Psoas muscle (tissue), 8 donors: ENCODE results near the gene FCAMR. TPM values are rescaled to one million over a fixed set of nuclear protein-coding genes. Genes with fewer than 3 reads are reported as not detected.

Source experiments
- ATAC-seq, 4 donors: fragments of 200-7000 bp; cut with Tn5 transposase; one replicate each; pipeline ENCODE4 v1.9.1; 2020; ENCODE audit warnings: moderate library complexity in 3 of 4, mild to moderate bottlenecking in 2 of 4
- DNase-seq, 2 donors: peaks; one replicate each; pipeline ENCODE4 v3.0.0-alpha.2; 2020
- H3K27ac ChIP-seq: fragments of 200-600 bp; one replicate; pipeline ENCODE4 v1.8.0; 2022
- H3K27me3 ChIP-seq, 3 donors: fragments of 200-600 bp in 1 of 3; one replicate each; pipeline versions ENCODE4 v1.6.1 to v1.8.0; 2013 to 2022; ENCODE audit warnings: low read length in 2 of 3, mild to moderate bottlenecking in 2 of 3, moderate library complexity in 1 of 3; ENCODE audit not compliant: insufficient read depth in 3 of 3
- H3K36me3 ChIP-seq, 2 donors: fragments of 200-600 bp in 1 of 2; one replicate each; pipeline versions ENCODE4 v1.6.1 to v1.8.0; 2013 to 2022; ENCODE audit warnings: low read depth in 1 of 2, mild to moderate bottlenecking in 1 of 2, moderate library complexity in 1 of 2; ENCODE audit not compliant: insufficient read depth in 1 of 2
- H3K4me1 ChIP-seq: fragments of 200-600 bp; one replicate; pipeline ENCODE4 v1.8.0; 2022
- H3K4me3 ChIP-seq: fragments of 200-600 bp; one replicate; pipeline ENCODE4 v1.8.0; 2022; ENCODE audit warnings: mild to moderate bottlenecking
- H3K9me3 ChIP-seq: fragments of 200-600 bp; one replicate; pipeline ENCODE4 v1.8.0; 2022
- CTCF ChIP-seq: fragments of 200-600 bp; IDR thresholded peaks from one replicate; pipeline ENCODE4 v1.8.0; 2022; ENCODE audit warnings: antibody characterized with exemption
- WGBS, 3 donors: extraction: QIAGEN DNeasy Blood & Tissue Kit; methylation state at CpG; one replicate each; pipeline versions ENCODE4 v1.1.6 to v1.1.7; 2013; 5-methylcytosine and 5-hydroxymethylcytosine counted together
- intact Hi-C, 2 donors: fragments of 100-400 bp; cut with DNase I; formaldehyde crosslinking; loops; one replicate each; pipeline versions ENCODE4 v1.11.0 to v1.14.2; 2022
- polyA plus RNA-seq, 3 donors: library from polyadenylated mRNA; stranded (reverse); fragments of 200-250 nt; gene quantifications; one replicate each; pipeline ENCODE4 v1.2.3, GENCODE V29; 2013
- total RNA-seq, 4 donors: library from RNA; stranded (reverse); fragmentation: NEBNext Ultra II Directional in 2 of 4; extraction: Animal tissue kit (Norgen Biotek cat#: 25700) in 2 of 4; gene quantifications; one replicate each; pipeline versions ENCODE4 v1.2.1 to v1.2.4, GENCODE V29; 2021 to 2023
- donor health status: healthy with polysubstance abuse.
- donor health status: DM: no; HTN: no; CAD: no; lungs with moderate emphysema.
- donor health status: Bipolar disorder and iron deficiency.
- donor health status: healthy.
- donor health status: DM: yes; HTN: yes; CAD: no.
- donor health status: DM: no; HTN: no; CAD: no.
- donor health status: DM: no; HTN: no; CAD: no.
- donor health status: DM: yes; HTN: yes; CAD: no.

The FCAMR gene
- total and polyA plus RNA-seq, 7 donors = not detected

- intact Hi-C loops = no loop called here
- Histone ChIP-seq H3K4me3 (no peak overlapping the region), H3K27ac (no peak overlapping the region), H3K36me3 (no peaks in the 10 kb centered on the region), H3K9me3 (no peaks in the 10 kb centered on the region), H3K4me1 (no peaks in the 10 kb centered on the region), H3K27me3 (no peaks in the 10 kb centered on the region)
- TF ChIP-seq CTCF = no peak
- 90 to 92% (median 91%) methylated on average over 7 of the region's 7 CpGs for WGBS, 3 donors
- ATAC-seq (no peak), DNase-seq (no peak)
Observed at GRCh38 chr1:206962272-206962671, 8.0 kb downstream of the FCAMR start.

- Histone ChIP-seq H3K4me1 (no peaks in the 10 kb centered on the region), H3K36me3 (no peaks in the 10 kb centered on the region), H3K27me3 (no peaks in the 10 kb centered on the region), H3K27ac (no peak overlapping the region), H3K9me3 (no peaks in the 10 kb centered on the region), H3K4me3 (no peak overlapping the region)
- DNase-seq = no peak
- WGBS, 3 donors = 63 to 92% (median 75%) methylated on average over 3 of the region's 3 CpGs
- no peak for TF ChIP-seq CTCF
- intact Hi-C loops = no loop called here
- ATAC-seq = no peak
Observed at GRCh38 chr1:206961668-206962067, 8.6 kb downstream of the FCAMR start.

- no peak for DNase-seq
- ATAC-seq = no peak
- H3K9me3 ChIP-seq = no peaks in the 10 kb centered on the region
- WGBS, 3 donors = 70 to 78% (median 75%) methylated on average over 6 of the region's 6 CpGs
- H3K27me3 ChIP-seq = no peaks in the 10 kb centered on the region
- H3K27ac ChIP-seq = no peak overlapping the region
- H3K4me3 ChIP-seq = no peak overlapping the region
- H3K4me1 ChIP-seq = no peaks in the 10 kb centered on the region
- intact Hi-C loops = no loop called here
- H3K36me3 ChIP-seq = no peaks in the 10 kb centered on the region
- TF ChIP-seq CTCF = no peak
Observed at GRCh38 chr1:206960676-206961386, 9.4 kb downstream of the FCAMR start.

- Histone ChIP-seq H3K9me3 (no peaks in the 10 kb centered on the region), H3K4me1 (no peaks in the 10 kb centered on the region), H3K27me3 (no peaks in the 10 kb centered on the region), H3K27ac (no peak overlapping the region), H3K4me3 (no peak overlapping the region), H3K36me3 (no peaks in the 10 kb centered on the region)
- WGBS, 3 donors = 75 to 89% (median 79%) methylated on average over 2 of the region's 2 CpGs
- intact Hi-C loops = no loop called here
- no peak for DNase-seq
- no peak for TF ChIP-seq CTCF
- ATAC-seq = no peak
Observed at GRCh38 chr1:206958144-206958543, 12.1 kb downstream of the FCAMR start.

GRCh38 chr1:206957639-206958038 lies 12.6 kb downstream of the FCAMR start:
- ATAC-seq (no peak), DNase-seq (no peak)
- intact Hi-C loops = no loop called here
- H3K27me3 ChIP-seq = no peaks in the 10 kb centered on the region
- TF ChIP-seq CTCF = no peak
- 55 to 66% (median 59%) methylated on average over 5 of the region's 5 CpGs for WGBS, 3 donors
- no peaks in the 10 kb centered on the region for H3K4me1 ChIP-seq
- no peaks in the 10 kb centered on the region for H3K9me3 ChIP-seq
- H3K27ac ChIP-seq = no peak overlapping the region
- H3K4me3 ChIP-seq = no peak overlapping the region
- H3K36me3 ChIP-seq = no peaks in the 10 kb centered on the region
